NOMO-1 treated with DMSO at 0.1 percent for 48 hours (cell line): Measurements from ENCODE around the gene NQO1.

ENCODE experiments used
- DNase-seq: peaks from one replicate; lab custom pipeline; 2025; ENCODE audit not compliant: unreplicated experiment; lab: John Stamatoyannopoulos, UW

The NQO1 gene

DNA sequence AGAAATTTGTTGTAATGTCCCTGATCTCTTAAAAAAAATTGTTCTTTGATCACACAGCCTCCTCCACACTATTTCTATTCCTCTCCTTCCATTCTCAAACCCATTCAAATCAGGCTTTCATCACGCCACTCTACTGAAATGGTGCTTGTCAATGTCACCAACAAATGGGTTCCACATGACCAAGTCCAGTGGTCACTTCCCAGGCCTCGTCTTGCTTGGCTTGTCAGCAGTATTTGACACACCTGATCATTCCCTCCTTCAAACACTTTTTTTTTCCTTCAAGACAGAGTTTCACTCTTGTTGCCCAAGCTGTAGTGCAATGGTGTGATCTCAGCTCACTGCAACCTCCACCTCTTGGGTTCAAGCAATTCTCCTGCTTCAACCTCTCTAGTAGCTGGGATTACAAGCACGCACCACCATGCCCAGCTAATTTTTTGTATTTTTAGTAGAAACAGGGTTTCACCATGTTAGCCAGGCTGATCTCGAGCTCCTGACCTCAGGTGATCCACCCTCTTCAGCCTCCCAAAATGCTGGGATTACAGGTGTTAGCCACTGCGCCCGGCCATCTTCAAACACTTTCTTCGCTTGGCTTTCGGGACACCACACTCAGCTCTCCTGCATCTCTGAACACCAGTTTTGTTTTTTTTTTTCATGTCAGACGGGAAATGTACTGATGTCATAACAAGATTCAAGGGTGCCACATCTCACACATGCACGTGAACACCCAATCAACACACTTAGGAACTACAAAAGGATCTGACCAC is 18.3 kb downstream of the NQO1 start:
- DNase-seq = no peak

DNA sequence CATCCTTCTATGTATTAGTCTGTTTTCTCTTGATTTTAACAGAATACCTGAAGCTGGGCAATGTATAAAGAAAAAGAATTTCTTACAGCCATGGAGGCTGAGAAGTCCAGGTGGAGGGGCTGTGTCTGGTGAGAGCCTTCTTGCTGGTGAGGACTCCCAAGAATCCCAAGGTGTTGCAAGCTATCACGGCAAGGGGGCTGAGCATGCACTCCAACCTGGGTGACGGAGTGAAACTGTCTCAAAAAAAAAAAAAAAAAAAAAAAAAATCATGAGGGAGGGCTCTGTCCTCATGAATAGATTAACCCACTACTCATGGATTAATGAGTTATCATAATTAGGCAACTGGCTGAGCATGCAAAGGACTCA is 19.4 kb downstream of the NQO1 start:
- no peak for DNase-seq

DNA sequence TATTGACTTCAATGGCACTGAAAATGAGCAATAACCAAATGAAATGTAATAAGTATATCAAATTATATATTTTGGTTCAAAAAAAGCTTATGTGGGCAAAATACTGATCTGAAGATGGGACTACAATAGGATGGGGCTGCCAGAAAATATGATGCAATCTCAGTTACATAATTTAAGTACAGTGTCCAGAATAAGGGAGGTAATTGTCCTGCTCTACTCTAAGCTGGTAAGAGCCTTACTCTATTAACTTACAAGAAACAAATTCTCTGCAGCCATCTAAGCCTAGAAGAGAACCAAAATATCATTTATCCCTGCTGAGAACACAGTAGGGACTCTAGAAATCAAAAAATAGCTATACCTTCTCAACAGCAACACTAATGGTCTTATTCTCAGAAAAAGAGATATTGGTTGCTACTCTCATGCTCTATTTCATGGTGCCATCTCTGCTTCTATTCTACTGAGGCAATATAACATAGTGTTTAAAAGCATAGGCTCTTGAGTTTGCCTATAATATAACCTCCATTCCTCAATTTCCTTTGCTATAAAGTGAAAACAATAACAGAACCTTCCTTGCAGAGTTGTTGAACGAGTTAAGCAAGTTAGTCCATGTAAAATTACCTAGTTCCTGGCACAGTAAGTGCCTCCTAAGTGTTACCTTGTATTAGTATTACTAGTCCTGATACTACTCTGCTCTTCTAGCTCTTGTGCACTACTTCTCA is 19.9 kb downstream of the NQO1 start:
- DNase-seq = peak; percentile 30

DNA sequence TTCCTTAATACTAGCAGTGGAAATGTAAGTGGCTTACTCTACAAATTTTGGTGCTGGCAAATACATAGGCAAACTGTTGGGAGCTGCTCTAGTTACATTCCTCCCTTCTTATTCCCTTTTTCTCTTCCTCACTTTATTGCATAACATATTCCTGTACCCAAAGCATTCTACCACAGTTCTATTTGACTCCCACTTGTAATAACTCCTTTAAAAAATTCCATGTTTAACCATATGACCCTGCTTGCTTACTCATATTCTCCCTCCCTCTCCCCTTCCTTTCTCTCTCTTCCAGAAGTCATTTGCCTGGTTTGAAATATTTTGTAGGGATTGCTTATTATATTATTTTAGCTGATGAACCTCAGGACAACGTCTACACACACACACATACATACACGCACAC is 22.7 kb downstream of the NQO1 start:
- DNase-seq = no peak

DNA sequence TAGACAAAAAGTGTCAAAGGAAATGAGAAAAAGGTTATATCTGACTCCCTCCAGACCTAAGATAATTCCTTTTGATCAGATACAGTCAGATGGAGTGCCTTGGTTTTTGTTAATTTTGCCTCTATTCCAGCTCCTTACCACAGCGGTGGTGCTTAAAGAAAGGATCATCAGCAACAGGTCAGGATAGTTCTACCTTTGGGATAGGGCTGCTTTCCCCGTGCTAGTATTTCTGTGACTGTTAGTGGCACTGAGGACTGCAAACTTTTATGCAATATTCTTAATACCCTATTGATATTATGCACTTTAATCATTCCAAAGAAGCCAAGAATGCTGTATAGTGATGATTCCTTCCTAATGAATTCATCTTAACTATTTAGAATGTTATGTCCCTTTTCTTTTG is 24.5 kb downstream of the NQO1 start:
- no peak for DNase-seq

DNA sequence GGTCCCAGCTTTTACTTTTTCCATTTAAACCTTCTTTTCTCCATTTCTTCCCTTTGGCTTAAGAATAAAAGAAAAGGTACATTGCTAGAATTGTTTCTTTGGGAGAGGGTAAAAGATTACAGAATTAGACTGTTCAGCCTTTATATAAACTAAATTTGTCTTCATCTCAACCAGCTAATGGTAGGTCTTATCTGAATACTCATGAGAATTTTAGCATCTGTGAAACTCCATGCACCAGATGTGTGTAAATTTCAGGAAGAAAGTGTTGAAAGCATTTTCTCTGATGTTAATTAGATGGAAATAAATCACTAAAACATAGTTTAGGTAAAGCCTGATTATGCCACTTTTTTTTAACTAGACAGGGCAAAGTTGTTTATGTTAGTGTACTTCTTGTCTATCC is 24.9 kb downstream of the NQO1 start:
- DNase-seq = no peak

DNA sequence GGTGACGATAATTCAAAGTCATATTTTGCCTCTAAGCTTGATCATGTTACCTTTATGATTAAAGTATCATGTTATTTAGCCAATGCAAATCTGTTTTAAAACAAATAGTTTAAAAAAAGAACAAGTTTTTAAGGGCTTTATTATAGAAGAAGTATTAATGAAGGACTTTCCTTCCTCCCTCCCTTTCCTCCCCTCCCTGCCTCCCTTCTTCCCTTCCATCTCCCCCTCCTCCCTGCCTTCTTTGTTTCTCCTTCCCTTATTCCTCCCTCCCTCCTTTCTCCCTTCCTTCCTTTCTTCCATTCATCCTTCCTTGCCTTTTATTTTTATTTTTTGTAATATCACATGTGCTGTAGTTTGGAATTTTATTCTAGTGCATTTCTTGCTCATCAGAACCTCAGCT is 26.4 kb downstream of the NQO1 start:
- DNase-seq = no peak

DNA sequence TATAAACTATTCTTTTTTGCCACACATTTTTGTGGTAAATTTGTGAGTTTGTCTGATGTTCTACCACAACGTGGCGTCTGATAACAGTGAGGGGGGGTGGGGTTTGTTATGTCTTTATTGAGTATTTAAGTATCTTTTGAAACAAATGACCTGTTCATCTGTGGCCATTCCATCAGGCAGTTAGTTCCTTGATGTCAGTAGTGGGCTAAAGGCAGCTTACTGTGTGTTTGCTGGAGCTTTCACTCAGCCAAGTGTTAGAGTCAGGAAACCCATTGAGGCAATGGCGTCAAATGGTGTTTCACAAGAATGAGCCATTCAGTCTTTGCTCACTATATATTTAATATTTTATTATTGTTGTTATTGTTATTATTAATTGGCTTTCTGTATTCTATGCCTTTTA is 28.0 kb downstream of the NQO1 start:
- DNase-seq = no peak

DNA sequence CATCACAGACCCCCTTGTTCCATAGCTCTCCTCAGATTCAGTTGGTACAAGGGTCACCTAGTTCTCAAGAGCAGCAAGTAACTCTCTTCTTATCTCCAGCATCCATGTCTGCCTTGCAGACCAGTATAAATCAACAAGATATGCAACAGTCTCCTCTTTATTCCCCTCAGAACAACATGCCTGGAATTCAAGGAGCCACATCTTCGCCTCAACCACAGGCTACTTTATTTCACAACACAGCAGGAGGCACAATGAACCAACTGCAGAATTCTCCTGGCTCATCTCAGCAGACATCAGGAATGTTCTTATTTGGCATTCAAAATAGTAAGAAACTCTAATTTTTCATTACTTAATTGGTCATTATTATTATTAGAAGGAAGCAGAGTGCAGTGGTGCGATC is 32.4 kb downstream of the NQO1 start:
- no peak for DNase-seq

DNA sequence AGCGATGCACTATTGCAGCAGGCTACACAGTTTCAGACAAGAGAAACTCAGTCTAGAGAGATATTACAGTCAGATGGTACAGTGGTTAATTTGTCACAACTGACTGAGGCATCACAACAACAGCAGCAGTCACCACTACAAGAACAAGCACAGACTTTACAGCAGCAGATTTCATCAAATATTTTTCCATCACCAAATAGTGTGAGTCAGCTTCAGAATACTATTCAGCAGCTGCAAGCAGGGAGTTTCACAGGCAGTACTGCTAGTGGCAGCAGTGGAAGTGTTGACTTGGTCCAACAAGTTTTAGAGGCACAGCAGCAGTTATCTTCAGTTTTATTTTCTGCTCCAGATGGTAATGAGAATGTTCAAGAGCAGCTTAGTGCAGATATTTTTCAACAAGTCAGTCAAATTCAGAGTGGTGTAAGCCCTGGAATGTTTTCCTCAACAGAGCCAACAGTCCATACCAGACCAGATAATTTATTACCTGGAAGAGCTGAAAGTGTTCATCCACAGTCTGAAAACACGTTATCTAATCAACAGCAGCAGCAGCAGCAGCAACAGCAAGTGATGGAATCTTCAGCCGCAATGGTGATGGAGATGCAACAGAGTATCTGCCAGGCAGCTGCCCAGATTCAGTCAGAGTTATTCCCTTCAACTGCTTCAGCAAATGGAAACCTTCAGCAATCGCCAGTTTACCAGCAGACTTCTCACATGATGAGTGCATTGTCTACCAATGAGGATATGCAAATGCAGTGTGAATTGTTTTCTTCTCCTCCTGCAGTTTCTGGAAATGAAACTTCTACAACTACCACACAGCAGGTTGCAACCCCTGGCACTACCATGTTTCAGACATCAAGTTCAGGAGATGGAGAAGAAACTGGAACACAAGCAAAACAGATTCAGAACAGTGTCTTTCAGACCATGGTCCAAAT is 34.1 kb downstream of the NQO1 start:
- DNase-seq = no peak

DNA sequence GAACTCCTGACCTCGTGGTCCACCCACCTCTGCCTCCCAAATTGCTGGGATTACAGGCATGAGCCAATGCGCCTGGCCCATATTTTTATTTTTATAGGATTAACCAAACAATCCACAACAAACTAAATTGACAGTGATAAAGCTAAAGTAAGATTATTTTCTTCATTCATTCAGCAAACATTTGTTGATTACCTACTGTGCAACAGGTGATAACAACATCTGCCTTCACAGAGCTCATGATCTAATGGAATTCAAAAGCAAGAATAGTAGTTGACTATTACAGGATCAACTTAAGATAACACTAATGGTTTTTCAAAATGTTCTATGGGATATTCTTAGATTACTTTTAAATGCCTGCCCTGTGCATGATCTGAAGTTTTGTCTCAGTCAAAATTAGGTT is 37.8 kb downstream of the NQO1 start:
- DNase-seq = no peak

DNA sequence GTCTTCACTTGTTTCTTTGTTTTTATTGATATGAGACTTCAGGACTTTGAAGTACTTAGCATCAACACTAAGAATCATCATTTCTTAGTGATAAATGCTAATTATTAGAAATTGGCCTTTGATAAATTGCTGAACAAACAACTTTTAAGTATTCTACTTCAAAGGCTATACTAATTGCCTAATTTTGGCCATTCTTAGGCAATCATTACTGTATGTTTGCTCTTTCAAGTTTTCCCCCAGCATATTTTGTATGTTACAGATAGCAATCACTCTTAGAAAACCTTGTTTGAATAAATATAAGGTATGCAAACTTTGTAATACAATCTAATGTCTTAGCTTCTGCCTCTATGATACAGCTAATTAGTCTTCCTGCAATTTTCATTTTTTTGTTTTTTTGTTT is 46.0 kb downstream of the NQO1 start:
- DNase-seq = no peak

DNA sequence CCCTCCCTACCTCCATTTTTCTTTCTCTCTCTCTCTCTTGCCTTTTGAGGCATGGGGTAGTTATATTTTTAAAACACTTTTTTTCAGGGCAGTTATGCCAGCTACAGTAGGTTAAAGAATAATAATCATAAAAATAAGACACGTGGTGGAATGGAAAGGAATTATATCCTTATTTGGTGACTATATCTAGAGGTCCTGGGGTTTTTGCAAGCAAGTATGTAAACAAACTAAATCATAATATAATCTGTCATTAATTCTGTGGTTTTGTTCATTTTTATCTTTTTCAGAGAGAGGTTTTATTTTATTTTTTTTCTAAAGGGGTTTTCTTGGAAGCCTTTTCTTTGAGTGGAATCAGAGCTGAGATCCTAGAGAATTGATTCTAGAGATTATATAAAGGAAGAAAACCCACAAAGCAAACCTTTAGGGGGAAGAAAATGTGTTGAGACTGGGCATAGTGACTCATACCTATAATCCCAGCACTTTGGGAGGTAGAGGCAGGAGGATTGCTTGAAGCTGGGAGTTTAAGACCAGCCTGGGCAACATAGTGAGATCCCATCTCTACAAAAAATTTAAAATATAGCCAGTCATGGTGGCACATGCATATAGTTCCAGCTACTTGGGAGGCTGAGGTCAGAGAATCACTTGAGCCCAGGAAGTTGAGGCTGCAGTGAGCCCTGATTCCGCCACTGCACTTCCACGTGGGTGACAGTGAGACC is 53.2 kb downstream of the NQO1 start:
- no peak for DNase-seq

DNA sequence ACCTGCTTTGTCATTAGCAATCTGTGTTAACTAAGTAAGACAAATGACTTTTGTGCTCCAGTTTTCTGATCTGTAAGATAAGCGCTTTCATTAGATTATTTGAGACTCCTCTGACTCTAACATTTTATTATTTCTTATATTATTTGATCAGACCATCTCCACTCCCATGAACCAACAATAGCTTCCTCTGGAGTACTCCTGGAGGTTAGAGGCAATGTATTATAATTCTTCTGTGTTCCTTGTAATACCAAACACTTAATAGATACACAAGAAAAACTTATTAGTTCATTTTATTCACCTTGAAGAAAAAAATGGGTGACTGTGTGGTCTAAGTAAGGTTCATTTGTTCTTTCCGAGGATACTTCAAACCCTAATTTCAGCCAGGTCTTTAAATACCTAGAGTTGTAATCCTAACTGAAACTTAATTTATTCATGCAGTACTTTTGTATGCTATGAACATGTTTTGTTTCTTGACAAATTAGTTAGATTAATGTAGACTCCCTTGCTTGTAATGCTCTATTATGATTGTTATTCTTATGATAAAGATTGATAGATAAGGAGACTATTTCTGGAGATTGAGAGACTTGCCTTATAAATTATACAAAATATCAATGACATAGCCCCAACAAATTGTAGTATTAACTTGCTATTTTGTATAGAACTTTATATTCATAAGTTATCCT is 53.9 kb downstream of the NQO1 start:
- DNase-seq = no peak

DNA sequence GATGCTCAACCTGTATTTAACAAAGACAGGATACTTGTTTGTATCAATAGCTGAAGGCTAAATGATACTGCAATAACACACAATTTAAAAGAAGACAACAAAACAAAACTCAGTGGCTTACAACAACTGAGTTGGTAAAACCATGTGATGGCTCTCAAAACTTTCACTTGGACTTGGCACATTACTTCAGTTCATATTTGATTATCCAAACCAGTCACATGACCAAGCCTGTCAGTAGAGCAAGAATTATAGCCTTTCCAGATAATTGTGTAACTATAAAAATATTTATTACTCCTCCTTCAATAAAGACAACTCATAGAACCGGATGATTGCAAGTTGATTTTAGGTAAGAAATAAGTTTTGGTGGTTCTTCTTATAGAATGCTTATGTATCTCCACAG is 56.8 kb downstream of the NQO1 start:
- no peak for DNase-seq

DNA sequence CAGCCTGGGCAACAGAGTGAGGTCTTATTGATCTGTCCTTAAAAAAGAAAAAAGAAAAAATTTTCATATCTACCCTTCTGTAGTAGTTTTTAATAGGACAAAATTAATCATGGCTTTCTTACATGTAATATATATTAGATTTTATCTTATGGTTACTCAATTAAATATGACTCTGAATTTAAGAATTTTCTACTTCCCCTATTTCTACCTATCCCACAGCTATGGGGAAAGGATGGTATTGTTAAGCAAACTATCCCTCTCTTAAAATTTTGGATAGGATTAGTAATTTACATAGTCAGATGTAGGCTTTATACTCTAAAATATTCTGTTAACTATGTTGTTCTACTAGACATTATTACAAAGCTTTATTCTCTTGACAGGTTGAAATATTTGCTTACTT is 62.5 kb downstream of the NQO1 start:
- DNase-seq = no peak

DNA sequence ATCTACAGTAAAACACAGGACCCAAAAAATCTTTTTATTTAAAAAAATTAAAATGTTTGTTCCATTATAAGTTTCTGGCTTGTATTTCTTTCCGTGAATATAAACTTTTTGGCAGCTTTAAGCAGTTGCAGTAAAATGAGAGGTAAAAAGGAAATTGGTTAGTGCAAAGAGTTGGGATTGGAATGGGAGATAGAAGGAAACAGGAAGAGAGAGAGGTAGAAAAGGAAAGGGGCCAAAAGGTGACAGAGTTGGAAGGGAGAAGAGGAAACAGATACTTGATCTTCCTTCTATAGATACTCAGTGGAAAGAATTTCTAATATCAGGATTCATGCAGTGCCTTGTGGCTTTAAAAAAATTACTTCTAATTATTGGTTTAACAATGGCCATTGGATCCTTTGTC is 63.5 kb downstream of the NQO1 start:
- no peak for DNase-seq

DNA sequence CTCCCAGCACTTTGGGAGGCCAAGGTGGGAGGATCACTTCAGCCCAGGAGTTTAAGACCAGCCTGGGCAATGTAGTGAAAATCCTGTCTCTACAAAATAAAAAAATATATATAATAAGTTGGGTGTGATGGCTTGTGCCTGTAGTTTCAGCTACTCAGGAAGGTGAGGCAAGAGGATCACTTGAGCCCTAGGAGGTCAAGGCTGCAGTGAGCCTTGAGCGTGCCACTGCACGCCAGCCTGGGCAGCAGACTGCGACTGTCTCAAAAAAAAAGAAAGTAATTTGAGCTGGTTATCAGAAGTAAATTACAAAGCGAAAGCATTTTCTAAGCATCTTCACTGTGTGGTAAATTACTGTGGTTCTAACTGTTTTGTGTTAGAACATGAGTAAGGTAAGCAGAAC is 66.2 kb downstream of the NQO1 start:
- DNase-seq = no peak
